SK-N-MC (cell line): ENCODE measurements around the gene CNST.

Experiments
- EZH2 ChIP-seq: fragments of 200-600 bp; sonication (generic); IDR thresholded peaks from one replicate; pipeline ENCODE4 v1.6.1; 2017; ENCODE audit warnings: antibody characterized with exemption
- FOXP2 ChIP-seq: optimal IDR thresholded peaks from 2 replicates; pipeline ENCODE3; 2011; ENCODE audit warnings: mild to moderate bottlenecking, moderate library complexity; ENCODE audit not compliant: insufficient read depth; ENCODE audit errors: extremely low read length, control extremely low read depth
- POLR2AphosphoS5 ChIP-seq: IDR thresholded peaks from 2 replicates; pipeline ENCODE4 v1.6.1; 2012; ENCODE audit warnings: mild to moderate bottlenecking, low read depth, low read length, borderline replicate concordance

GRCh38 chr1:246624091-246624490 lies 57.8 kb downstream of the CNST start:
- TF ChIP-seq EZH2 = no peak
- no peak for TF ChIP-seq POLR2AphosphoS5
- TF ChIP-seq FOXP2 = no peak
